ENCODE data around the gene PI4K2B.
"Not testable (repeated sequence)": the region's sequence is repeated elsewhere in the genome, so short reads cannot be mapped to it uniquely, and the experiment has no call there.

PI4K2B gene

DNA sequence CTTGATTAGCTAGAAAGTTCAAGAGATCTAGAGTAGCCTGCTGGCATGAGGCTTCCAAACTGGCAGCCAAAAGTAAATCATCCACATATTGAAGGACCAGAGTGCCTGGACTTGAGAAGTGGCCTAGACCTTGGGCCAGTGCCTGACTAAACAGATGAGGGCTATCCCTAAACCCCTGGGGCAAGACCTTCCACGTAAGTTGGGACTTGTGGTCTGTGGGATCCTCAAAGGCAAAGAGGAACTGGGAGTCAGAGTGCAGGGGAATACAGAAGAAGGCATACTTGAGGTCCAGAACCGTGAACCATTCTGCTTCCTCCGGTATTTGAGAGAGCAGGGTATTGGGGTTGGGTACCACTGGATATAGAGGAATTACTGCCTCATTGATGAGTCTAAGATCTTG, 8.4 kb downstream of the PI4K2B start:
- not testable (repeated sequence) for DNase-seq (ENCODE audit: low read depth)

DNA sequence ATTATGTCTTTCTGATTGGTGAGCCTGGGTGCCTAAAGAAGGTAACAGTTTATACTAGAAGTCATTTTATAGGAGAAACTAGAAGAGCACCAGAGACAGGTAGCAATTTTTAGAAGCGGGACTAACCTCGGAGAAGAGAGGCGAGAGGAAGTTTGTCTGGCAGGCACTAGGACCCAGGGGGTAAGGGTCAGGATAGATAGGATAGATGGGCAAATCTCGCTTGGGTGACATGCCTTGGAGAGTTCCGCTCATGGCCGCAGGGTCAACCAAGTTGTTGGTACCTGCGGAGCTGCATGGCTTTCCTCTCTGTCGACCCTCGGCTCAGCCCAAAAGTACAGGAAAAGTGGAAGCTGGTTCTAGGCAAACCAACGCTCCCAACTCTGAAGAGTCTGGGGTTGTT, 11.3 kb downstream of the PI4K2B start:
- no peak for DNase-seq (ENCODE audit: low read depth)

DNA sequence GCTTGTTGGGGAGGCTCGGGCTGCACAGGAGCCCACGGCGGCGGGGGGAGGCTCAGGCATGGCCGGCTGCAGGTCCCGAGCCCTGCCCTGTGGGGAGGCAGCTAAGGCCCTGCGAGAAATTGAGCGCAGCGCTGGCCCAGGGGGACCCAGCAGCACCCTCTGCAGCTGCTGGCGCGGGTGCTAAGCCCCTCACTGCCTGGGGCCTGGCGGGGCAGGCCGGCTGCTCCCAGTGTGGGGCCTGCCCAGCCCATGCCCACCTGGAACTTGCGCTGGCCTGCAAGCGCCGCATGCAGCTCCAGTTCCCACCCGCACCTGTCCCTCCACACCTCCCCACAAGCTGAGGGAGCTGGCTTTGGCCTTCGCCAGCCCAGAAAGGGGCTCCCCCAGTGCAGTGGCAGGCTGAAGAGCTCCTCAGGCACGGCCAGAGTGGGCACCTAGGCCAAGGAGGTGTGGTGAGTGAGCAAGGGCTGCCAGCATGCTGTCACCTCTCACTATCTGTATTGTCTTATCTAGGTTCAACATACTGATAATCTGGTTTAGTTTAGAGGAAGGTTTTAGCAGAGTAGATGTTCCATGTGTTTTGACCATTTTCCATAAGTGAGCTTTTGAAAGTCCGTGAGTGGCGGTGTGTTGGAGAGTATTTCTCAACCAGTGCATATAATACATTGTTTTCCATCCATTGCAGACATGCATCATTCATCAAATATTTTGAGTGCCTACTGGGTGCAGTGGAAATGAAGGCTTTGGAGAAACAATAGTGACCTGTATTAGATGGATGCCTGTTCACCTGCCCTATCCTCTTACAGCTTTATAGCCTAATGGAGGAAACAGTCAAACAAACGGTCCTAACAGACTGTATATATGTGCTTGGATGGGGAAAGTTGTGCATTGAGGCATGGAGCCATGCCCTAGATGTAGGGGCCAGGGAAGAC, 13.1 kb downstream of the PI4K2B start:
- DNase-seq (ENCODE audit: low read depth): no peak

DNA sequence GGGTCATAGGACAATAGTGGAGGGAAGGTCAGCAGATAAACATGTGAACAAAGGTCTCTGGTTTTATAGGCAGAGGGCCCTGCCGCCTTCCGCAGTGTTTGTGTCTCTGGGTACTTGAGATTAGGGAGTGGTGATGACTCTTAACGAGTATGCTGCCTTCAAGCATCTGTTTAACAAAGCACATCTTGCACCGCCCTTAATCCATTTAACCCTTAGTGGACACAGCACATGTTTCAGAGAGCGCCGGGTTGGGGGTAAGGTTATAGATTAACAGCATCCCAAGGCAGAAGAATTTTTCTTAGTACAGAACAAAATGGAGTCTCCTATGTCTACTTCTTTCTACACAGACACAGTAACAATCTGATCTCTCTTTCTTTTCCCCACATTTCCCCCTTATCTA, 15.0 kb downstream of the PI4K2B start:
- DNase-seq (ENCODE audit: low read depth): not testable (repeated sequence)

DNA sequence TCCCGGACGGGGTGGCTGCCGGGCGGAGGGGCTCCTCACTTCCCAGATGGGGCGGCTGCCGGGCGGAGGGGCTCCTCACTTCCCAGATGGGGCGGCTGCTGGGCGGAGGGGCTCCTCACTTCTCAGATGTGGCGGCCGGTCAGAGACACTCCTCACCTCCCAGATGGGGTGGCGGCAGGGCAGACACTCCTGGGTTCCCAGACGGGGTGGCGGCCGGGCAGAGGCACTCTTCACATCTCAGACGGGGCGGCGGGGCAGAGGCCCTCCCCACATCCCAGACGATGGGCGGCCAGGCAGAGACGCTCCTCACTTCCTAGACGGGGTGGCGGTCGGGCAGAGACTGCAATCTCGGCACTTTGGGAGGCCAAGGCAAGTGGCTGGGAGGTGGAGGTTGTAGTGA, 15.7 kb downstream of the PI4K2B start:
- not testable (repeated sequence) for DNase-seq (ENCODE audit: low read depth)

DNA sequence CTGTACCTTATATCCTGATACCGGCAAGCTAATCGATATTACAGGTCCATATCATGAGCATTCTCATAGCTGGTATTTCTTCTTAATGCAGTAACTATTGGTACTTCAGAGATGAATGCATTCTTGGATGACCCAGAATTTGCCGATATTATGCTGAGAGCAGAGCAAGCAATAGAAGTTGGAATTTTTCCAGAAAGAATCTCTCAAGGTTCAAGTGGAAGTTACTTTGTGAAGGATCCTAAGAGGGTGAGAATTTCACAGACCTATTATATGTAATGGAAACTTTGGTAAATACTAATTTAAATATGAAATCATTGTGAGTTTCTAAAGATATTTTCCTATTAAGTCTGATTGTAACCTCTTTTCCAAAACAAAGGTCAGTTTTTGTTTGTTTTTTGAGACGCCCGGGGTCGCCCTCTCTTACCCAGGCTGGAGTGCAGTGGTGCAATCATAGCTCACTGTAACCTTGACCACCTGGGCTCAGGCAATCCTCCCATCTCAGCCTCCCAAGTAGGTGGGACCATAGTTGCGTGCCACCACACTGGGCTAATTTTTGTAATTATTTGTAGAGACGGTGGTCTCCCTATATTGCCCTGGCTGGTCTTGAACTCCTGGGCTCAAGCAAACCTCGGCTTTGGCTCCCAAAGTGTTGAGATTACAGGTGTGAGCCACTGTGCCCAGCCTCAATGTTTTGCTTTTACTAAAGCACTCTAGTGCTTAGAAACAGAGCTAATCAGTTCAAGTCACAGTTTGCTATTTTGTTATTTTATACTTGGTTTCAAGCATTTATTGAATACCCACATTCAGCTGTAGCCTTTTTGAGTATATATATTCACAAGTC, 18.6 kb downstream of the PI4K2B start:
- no peak for DNase-seq (ENCODE audit: low read depth)

DNA sequence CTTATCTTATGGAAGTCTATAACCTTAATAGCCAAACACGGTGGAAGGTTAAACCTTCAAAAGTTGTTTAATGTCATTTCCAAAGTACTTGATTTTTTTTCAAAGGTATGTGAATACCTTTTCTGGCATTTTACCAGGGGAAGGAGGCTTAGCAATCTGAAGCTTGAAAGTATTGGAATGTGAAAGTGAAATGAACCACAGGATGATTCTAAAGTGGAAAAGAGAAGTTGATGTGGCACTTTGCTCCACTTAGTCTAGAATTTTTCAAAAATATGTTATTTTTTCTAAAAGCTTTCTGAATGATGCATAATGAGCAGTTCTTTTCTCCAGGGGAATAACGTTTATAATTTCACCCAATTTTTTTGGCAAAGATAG, 19.2 kb downstream of the PI4K2B start:
- no peak for DNase-seq (ENCODE audit: low read depth)

DNA sequence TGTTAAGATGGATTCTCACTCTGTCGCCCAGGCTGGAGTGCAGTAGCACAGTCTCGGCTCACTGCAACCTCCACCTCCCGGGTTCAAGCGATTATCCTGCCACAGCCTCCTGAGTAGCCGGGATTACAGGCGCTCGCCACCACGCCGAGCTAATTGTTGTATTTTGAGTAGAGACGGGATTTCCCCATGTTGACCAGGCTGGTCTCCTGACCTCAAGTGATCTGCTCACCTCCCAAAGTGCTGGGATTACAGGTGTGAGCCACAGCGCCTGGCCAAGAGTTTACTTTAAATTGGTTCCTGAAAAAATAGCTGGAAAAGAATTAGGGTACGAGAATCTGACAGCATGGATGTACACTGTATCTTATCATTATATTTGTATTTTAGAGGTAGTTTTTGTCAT, 20.0 kb downstream of the PI4K2B start:
- not testable (repeated sequence) for DNase-seq (ENCODE audit: low read depth)

DNA sequence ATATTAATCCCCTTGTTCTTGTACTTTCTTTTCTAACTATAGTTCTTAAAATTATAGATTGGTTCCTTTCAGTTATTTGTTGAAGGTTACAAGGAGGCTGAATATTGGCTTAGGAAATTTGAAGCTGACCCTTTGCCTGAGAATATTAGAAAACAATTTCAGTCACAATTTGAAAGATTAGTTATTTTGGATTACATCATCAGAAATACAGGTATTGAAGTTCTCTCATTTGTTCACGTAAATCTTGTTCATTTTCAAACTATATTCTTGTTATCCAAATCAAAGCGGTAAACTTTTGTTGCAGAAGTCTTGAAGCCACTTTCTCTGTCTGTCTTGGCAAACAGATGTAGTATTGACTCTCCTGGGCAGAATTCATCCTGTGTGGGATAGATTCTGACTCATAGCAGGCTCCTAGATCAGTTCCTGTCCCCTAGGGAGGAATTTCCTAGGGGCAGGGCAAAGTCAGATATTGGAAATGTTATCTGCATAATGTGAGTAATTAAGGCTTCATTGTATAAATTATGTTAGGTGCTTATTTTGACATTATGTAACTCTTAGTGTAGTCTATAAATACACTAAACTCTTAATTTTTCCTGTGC, 25.2 kb downstream of the PI4K2B start:
- no peak for DNase-seq (ENCODE audit: low read depth)

DNA sequence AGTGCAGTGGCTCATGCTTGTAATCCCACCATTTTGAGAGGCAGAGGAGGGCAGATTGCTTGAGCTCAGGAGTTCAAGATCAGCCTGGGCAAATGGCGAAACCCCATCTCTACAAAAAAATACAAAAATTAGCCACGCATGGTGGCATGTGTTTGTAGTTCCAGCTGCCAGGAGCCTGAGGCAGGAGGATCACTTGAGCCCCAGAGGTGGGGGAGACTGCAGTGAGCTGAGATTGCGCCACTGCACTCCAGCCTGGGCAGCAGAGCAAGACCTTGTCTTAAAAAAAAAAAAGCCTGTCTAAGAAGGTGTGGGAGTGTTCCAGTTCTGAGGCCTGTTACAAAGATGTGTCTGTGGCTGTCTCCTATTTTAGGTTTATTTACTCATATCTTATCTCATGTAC, 38.0 kb downstream of the PI4K2B start:
- DNase-seq (ENCODE audit: low read depth): no peak

DNA sequence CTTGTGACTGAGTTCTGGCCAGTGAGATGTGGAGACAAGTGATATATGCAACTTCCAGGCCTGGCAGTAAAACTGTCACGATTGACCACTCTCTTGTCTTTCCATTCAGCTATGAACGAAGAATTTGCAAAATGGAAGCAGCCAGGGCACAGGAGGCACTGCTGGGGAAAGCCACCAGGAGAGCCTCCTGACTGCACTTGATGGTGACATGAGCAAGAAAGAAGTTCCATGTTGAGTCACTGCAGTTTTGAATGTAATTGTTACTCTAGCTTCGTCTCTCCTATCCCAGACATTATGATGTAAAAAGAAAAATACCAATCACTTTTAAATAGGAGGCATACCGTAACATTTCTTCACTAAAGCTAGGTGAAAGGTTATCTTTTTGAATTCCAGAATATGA, 46.4 kb downstream of the PI4K2B start:
- DNase-seq (ENCODE audit: low read depth): no peak

DNA sequence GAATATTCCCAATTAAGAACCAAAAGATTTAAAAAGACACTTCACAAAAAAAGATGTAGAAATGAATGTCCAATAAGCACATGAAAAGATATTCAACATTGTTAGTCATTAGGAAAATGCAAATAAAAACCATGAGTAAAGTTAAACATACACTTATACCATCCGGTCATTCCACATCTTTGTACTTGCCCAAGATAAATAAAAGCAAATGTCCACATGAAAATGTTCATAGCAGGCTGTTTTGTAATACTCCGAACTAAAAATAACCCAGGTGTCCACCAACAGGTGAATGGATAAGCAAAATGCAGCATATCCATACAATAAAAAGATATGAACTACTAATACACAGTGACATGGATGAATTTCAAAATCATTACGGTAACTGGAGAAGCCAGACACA, 50.1 kb downstream of the PI4K2B start:
- DNase-seq (ENCODE audit: low read depth): no peak

DNA sequence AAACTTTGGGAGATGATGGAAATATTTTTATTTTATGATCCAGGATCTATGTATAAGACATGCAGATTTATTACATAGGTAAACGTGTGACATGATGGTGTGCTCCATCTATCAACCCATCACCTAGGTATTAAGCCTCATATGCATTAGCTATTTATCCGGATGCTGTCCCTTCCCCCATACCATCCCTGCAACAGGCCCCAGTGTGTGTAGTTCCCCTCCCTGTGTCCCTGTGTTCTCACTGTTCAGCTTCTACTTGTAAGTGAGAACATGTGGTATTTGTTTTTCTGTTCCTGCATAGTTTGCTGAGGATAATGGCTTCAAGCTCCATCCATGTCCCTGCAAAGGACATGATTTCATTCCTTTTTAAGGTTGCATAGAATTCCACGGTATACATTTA, 50.6 kb downstream of the PI4K2B start:
- no peak for DNase-seq (ENCODE audit: low read depth)

DNA sequence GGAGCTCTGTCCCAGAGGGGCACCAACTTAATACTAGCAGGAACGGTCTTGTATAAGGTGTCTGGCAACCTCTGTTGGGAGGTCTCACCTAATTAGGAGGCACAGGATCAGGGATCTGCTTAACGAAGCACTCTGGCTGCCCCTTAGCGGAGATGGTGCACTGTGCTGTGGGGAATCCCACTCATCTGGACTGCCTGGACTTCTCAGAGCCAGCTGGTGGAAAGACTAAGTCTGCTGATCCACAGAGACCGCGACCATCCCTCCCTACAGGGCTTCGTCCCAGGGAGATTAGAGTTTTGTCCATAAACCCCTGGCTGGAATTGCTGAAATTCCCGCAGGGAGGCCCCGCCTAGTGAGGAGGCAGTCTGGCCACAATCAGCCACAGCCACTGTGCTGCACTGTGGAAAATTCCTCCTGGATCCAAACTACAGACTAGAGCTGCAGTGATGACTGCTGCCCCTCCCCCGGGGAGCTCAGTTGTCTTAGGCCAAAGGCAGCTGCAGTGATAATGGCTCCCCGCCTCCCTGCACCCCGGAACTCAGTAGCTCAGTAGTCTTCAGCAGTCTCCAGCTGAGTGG, 56.7 kb downstream of the PI4K2B start:
- DNase-seq (ENCODE audit: low read depth): no peak

DNA sequence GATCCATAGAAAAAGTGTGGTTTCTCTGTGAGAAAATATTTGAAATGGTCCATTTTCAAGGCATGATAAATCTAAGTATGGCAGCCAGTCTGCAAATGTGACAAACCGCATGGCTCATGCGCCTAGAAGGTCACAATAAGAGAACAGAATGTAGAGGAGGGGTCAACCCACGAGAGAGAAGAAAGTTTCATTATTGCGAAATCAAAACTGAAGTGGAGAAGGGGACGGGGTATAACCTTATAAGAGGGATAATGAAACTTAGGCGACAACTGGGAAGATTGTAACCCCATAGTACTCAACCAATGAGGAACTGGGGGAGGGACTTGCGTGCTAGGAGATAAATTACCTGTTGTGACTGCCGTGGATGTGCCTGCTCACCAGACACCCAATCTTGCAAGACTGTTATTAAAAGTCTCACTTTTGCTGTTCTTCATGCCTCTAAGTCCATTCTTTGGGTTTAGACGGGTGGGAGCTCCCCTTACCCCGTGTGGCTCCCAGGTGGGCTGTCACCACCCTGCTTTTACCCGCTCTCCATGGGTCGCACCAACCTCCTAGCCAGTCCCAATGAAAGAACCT, 57.4 kb downstream of the PI4K2B start:
- DNase-seq (ENCODE audit: low read depth): no peak

DNA sequence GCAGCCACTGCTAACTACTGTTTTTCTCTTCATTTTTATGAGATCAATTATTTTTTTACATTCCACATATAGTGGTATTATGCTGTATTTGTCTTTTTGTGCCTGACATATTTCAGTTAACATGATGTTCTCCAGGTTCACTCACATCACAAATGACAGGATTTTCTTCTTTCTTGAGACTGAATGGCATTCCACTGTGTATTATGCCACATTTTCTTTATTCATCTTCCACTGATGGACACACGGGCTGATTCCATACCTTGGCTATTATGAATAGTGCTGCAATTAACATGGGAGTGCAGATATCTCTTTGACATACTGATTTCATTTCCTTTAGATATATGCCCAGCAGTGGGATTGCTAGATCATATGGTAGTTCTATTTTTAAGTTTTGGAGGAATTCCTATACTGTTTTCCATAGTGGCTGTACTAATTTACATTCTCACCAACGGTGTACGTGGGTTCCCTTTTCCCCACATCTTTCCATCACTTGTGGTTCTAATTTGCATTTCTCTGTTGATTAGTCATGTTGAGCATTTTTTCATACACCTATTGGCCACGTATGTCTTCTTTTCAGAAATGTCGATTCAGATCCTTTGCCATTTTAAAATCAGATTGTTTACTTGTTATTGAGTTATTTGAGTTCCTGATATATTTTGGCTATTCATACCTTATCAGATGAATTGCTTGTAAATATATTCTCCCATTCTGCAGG, 63.9 kb downstream of the PI4K2B start:
- DNase-seq (ENCODE audit: low read depth): no peak

DNA sequence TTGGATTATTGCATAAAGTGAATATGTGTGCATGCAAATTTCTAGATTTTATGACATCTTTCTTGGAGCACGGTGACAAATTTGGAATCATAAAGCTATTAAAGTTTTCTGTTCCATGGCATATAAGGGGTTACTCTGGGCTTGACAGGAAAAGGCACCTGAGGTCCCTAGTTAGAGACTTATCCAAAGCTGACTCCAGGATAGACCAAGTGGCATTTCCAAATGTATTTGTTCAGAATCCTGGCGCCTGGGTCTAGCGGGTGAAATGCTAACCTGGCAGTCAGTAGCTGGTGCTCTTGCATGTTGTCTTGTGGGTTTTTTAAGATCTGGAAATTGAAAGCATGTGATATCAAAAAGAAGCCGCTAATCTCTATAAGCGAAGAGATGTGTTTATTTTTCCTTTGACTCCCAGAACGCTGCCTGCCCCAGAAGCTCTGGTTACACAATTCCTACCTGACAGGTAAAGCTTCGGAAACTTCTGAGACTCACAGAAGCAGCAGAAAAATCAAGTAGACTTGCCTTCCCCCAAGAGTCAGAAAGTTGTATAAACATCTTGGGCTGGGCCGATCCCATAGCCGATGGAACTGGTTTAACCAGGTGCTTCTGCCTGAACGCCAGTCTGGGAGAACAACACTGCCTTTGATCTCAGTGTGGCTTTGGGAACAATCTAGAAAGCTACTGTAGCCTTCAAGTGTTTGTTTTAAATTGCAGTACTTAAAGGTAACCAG, 65.8 kb downstream of the PI4K2B start:
- no peak for DNase-seq (ENCODE audit: low read depth)

DNA sequence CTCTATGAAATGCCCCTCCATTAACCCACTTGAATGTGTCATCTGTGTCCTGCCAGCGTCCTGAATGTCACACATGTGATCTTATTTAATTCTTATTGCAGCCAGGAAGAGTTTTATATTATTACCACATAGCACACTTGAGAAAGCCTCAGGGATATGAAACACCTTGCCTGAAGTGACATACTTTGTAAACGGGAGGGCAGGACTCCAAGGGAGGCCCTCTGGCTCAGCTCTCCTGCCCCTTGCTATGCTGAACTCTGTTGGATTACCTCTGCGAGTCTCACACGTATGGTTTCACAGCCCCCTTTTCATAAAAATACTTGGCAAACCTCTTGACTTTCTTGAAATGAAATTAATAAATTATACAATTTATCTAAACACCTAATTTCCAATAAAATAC, 67.6 kb downstream of the PI4K2B start:
- no peak for DNase-seq (ENCODE audit: low read depth)

DNA sequence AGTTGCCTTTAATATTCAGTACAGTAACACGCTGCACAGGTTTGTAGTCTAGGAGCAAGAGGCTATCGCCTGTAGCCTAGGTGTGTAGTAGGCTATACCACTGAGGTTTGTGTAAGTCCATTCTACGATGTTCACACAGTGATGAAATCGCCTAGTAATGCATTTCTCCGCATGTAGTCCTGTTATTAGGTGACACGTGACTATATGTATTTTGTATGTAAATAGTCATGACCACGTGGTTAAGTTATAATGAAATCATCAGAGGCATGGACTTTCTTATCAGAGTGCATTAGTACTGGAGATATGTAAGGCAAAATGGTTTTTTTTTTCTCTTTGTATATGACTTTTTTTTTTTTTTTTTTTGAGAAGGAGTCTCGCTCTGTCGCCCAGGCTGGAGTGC, 68.8 kb downstream of the PI4K2B start:
- no peak for DNase-seq (ENCODE audit: low read depth)

DNA sequence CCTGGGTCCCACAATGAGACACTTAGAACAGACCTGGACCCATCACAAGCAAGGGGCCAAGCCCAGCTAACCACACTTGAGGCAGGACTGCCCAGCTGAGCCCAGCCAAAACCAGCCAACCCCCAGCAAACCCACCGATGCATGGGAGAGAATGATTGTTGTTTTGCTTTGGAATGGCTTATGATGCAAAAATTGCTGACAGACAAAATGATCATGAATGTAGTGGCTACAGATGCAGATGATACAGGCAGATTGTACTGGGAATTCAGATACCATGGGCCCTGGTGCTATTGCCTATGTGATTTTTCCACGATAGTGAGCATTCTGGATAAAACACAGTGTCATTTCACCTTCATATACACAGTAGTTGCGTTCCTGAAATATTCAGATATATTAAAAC, 69.7 kb downstream of the PI4K2B start:
- DNase-seq (ENCODE audit: low read depth): no peak

Measured in HS-27A (cell line).